NB4 (cell line): ENCODE data around the gene PCSK2.

ENCODE experiments used
- DNase-seq: peaks from one replicate; pipeline ENCODE4 v3.0.0; 2010; ENCODE audit warnings: low read depth
- H3K4me3 ChIP-seq: one replicate; pipeline ENCODE4 v1.5.1; 2011; ENCODE audit warnings: mild to moderate bottlenecking, low read depth, low read length, moderate library complexity
- CTCF ChIP-seq: IDR thresholded peaks from one replicate; pipeline ENCODE4 v1.5.1; 2012; ENCODE audit warnings: low read depth, low read length
- MAX ChIP-seq: IDR thresholded peaks from 2 replicates; pipeline ENCODE4 v1.6.1; 2011; ENCODE audit warnings: low read depth, low read length
- MYC ChIP-seq: IDR thresholded peaks from 2 replicates; pipeline ENCODE4 v1.6.1; 2011; ENCODE audit warnings: low read depth, low read length
- POLR2A ChIP-seq: IDR thresholded peaks from 2 replicates; pipeline ENCODE4 v1.6.1; 2011; ENCODE audit warnings: mild to moderate bottlenecking; ENCODE audit not compliant: insufficient read length; ENCODE audit errors: extremely low read depth

The PCSK2 gene

GRCh38 chr20:17418737-17419136, 191.9 kb downstream of the PCSK2 start:
- H3K4me3 ChIP-seq, result no peak overlapping the region
- DNase-seq, result no peak
- no peak for TF ChIP-seq CTCF
- TF ChIP-seq MYC, result no peak
- no peak for TF ChIP-seq MAX
- TF ChIP-seq POLR2A, result no peak

- no peak overlapping the region for H3K4me3 ChIP-seq
- DNase-seq, result no peak
- TF ChIP-seq POLR2A (no peak), CTCF (no peak), MYC (no peak), MAX (no peak)
Measured at GRCh38 chr20:17419479-17420041, 192.7 kb downstream of the PCSK2 start.

- no peak overlapping the region for H3K4me3 ChIP-seq
- DNase-seq, result no peak
- no peak for TF ChIP-seq CTCF
- TF ChIP-seq MAX, result no peak
- no peak for TF ChIP-seq POLR2A
- TF ChIP-seq MYC, result no peak
Measured at GRCh38 chr20:17421493-17421892, 194.7 kb downstream of the PCSK2 start.

GRCh38 chr20:17423782-17424181, 196.9 kb downstream of the PCSK2 start:
- H3K4me3 ChIP-seq, result no peak overlapping the region
- no peak for DNase-seq
- TF ChIP-seq POLR2A, result no peak
- no peak for TF ChIP-seq CTCF
- TF ChIP-seq MYC, result no peak
- no peak for TF ChIP-seq MAX

GRCh38 chr20:17427638-17428037, 200.8 kb downstream of the PCSK2 start:
- no peak overlapping the region for H3K4me3 ChIP-seq
- TF ChIP-seq MYC (no peak), CTCF (no peak), POLR2A (no peak), MAX (no peak)
- DNase-seq, result no peak
